HEK293 (cell line): ENCODE results near the gene CXorf58.

Experiments used
- GFI1B ChIP-seq: fragments of 450-650 bp; formaldehyde crosslinking; IDR thresholded peaks from 2 replicates; pipeline ENCODE4 v1.5.1; 2016; ENCODE audit warnings: missing biosample characterization, missing genetic modification characterization
- GLIS1 ChIP-seq: fragments of 450-650 bp; formaldehyde crosslinking; IDR thresholded peaks from 2 replicates; pipeline ENCODE4 v1.5.1; 2016; ENCODE audit warnings: missing biosample characterization, missing genetic modification characterization
- GLIS2 ChIP-seq: fragments of 450-650 bp; formaldehyde crosslinking; IDR thresholded peaks from 2 replicates; pipeline ENCODE4 v1.5.1; 2016; ENCODE audit warnings: missing biosample characterization, missing genetic modification characterization
- HOXA7 ChIP-seq: sonication (generic); formaldehyde crosslinking; IDR thresholded peaks from 2 replicates; pipeline ENCODE4 v1.8.1; 2022; ENCODE audit warnings: missing genetic modification reagents, borderline replicate concordance
- MEIS1 ChIP-seq: sonication (generic); formaldehyde crosslinking; IDR thresholded peaks from 2 replicates; pipeline ENCODE4 v1.8.1; 2022; ENCODE audit warnings: missing genetic modification reagents, mild to moderate bottlenecking, borderline replicate concordance
- OSR2 ChIP-seq: fragments of 450-650 bp; formaldehyde crosslinking; IDR thresholded peaks from 2 replicates; pipeline ENCODE4 v1.5.1; 2016; ENCODE audit warnings: missing biosample characterization, missing genetic modification characterization
- PRDM1 ChIP-seq: fragments of 450-650 bp; formaldehyde crosslinking; IDR thresholded peaks from 2 replicates; pipeline ENCODE4; 2016; ENCODE audit warnings: missing biosample characterization, missing genetic modification characterization
- RBAK ChIP-seq: fragments of 450-650 bp; formaldehyde crosslinking; IDR thresholded peaks from 2 replicates; pipeline ENCODE4 v1.5.1; 2016; ENCODE audit warnings: missing biosample characterization, missing genetic modification characterization
- SETDB1 ChIP-seq: IDR thresholded peaks from one replicate; pipeline ENCODE4 v1.6.1; 2017; ENCODE audit warnings: mild to moderate bottlenecking, low read length, moderate library complexity, mixed read lengths; ENCODE audit not compliant: insufficient read length
- SP2 ChIP-seq: fragments of 450-650 bp; formaldehyde crosslinking; IDR thresholded peaks from 2 replicates; pipeline ENCODE4 v1.5.1; 2016; ENCODE audit warnings: missing biosample characterization, missing genetic modification characterization
- TCF7L2 ChIP-seq: IDR thresholded peaks from 2 replicates; pipeline ENCODE4 v1.6.1; 2011; ENCODE audit warnings: low read depth, mild to moderate bottlenecking, inconsistent platforms, low read length, moderate library complexity, borderline replicate concordance
- WT1 ChIP-seq: fragments of 450-650 bp; formaldehyde crosslinking; IDR thresholded peaks from 2 replicates; pipeline ENCODE4 v1.5.1; 2016; ENCODE audit warnings: missing biosample characterization, missing genetic modification characterization
- ZNF214 ChIP-seq: fragments of 450-650 bp; formaldehyde crosslinking; IDR thresholded peaks from 2 replicates; pipeline ENCODE4 v1.5.1; 2017; ENCODE audit warnings: missing biosample characterization, mild to moderate bottlenecking, missing genetic modification characterization, borderline replicate concordance
- ZNF24 ChIP-seq: fragments of 450-650 bp; formaldehyde crosslinking; IDR thresholded peaks from 2 replicates; pipeline ENCODE4 v1.5.1; 2016; ENCODE audit warnings: missing biosample characterization, missing genetic modification characterization
- ZNF394 ChIP-seq: fragments of 450-650 bp; formaldehyde crosslinking; IDR thresholded peaks from 2 replicates; pipeline ENCODE4 v1.5.1; 2016; ENCODE audit warnings: missing biosample characterization, missing genetic modification characterization, mild to moderate bottlenecking, moderate library complexity, borderline replicate concordance
- ZNF473 ChIP-seq: fragments of 450-650 bp; formaldehyde crosslinking; IDR thresholded peaks from 2 replicates; pipeline ENCODE4 v1.5.1; 2017; ENCODE audit warnings: missing biosample characterization, missing genetic modification characterization
- ZNF521 ChIP-seq: fragments of 450-650 bp; formaldehyde crosslinking; IDR thresholded peaks from 2 replicates; pipeline ENCODE4 v1.5.1; 2017; ENCODE audit warnings: missing biosample characterization, mild to moderate bottlenecking, missing genetic modification characterization
- ZNF548 ChIP-seq: fragments of 450-650 bp; formaldehyde crosslinking; IDR thresholded peaks from 2 replicates; pipeline ENCODE4 v1.5.1; 2016; ENCODE audit warnings: missing biosample characterization, missing genetic modification characterization
- ZNF600 ChIP-seq: fragments of 450-650 bp; formaldehyde crosslinking; IDR thresholded peaks from 2 replicates; pipeline ENCODE4 v1.5.1; 2016; ENCODE audit warnings: missing biosample characterization, missing genetic modification characterization
- ZNF610 ChIP-seq: fragments of 450-650 bp; formaldehyde crosslinking; IDR thresholded peaks from 2 replicates; pipeline ENCODE4 v1.5.1; 2016; ENCODE audit warnings: missing biosample characterization, missing genetic modification characterization, borderline replicate concordance
- ZNF629 ChIP-seq: fragments of 450-650 bp; formaldehyde crosslinking; IDR thresholded peaks from 2 replicates; pipeline ENCODE4 v1.5.1; 2017; ENCODE audit warnings: missing biosample characterization, missing genetic modification characterization
- ZNF670 ChIP-seq: fragments of 450-650 bp; formaldehyde crosslinking; IDR thresholded peaks from 2 replicates; pipeline ENCODE4 v1.5.1; 2016; ENCODE audit warnings: missing biosample characterization, missing genetic modification characterization, low read depth
- ZNF785 ChIP-seq: fragments of 450-650 bp; formaldehyde crosslinking; IDR thresholded peaks from 2 replicates; pipeline ENCODE4 v1.5.1; 2016; ENCODE audit warnings: missing biosample characterization, missing genetic modification characterization
- ZNF830 ChIP-seq: fragments of 450-650 bp; IDR thresholded peaks from 2 replicates; pipeline ENCODE4 v1.5.0; 2018; ENCODE audit warnings: missing biosample characterization, missing genetic modification characterization, low read depth, mild to moderate bottlenecking, moderate library complexity
- ZSCAN23 ChIP-seq: fragments of 450-650 bp; formaldehyde crosslinking; IDR thresholded peaks from 2 replicates; pipeline ENCODE4 v1.5.1; 2016; ENCODE audit warnings: missing biosample characterization, missing genetic modification characterization
- TF ChIP-seq, protein P1 (sequence below): fragments of 450-650 bp; formaldehyde crosslinking; IDR thresholded peaks from 2 replicates; pipeline ENCODE4 v1.5.1; 2016; ENCODE audit warnings: missing biosample characterization, missing genetic modification characterization
- TF ChIP-seq, protein P2 (sequence below): fragments of 450-650 bp; formaldehyde crosslinking; IDR thresholded peaks from 2 replicates; pipeline ENCODE4 v1.5.1; 2016; ENCODE audit warnings: missing biosample characterization, missing genetic modification characterization
- TF ChIP-seq, protein P3 (sequence below): fragments of 450-650 bp; formaldehyde crosslinking; IDR thresholded peaks from 2 replicates; pipeline ENCODE4 v1.5.1; 2016; ENCODE audit warnings: missing biosample characterization, missing genetic modification characterization

The CXorf58 gene

DNA sequence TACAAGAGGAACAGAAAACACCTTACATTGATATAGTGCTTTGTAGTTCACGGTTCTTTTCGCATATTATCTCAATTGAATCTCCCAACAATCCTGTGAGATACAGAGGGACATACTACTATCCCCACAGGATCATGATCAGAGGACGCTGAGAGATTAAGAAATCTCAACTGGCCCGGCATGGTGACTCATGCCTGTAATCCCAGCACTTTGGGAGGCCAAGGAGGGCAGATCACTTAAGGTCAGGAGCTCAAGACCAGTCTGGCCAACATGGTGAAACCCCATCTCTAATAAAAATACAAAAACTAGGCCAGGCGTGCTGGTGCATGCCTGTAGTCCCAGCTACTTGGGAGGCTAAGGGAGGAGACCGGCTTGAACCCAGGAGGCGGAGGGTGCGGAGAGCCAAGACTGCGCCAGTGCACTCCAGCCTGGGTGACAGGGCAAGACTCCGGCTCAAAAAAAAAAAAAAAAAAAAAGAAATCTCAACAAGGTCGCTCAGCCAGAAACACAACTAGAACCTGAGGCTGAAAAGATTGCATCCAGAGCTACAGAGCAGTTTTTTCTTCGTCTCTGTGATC lies 7.5 kb upstream of the CXorf58 start (continued):
- peak; percentile 29; the same call in 1 of the 2 replicates for TF ChIP-seq ZNF394 (tag by site-specific recombination)
- no peak for TF ChIP-seq PRDM1
- TF ChIP-seq GLIS1, result peak; percentile 71
- no peak for TF ChIP-seq ZNF670 (tag by site-specific recombination)
- TF ChIP-seq TCF7L2, result peak; percentile 64; the same call in 1 of the 2 replicates
- no peak for TF ChIP-seq RBAK (tag by site-specific recombination)
- no peak for TF ChIP-seq ZNF610 (tag by site-specific recombination)
- TF ChIP-seq, protein P1, sequence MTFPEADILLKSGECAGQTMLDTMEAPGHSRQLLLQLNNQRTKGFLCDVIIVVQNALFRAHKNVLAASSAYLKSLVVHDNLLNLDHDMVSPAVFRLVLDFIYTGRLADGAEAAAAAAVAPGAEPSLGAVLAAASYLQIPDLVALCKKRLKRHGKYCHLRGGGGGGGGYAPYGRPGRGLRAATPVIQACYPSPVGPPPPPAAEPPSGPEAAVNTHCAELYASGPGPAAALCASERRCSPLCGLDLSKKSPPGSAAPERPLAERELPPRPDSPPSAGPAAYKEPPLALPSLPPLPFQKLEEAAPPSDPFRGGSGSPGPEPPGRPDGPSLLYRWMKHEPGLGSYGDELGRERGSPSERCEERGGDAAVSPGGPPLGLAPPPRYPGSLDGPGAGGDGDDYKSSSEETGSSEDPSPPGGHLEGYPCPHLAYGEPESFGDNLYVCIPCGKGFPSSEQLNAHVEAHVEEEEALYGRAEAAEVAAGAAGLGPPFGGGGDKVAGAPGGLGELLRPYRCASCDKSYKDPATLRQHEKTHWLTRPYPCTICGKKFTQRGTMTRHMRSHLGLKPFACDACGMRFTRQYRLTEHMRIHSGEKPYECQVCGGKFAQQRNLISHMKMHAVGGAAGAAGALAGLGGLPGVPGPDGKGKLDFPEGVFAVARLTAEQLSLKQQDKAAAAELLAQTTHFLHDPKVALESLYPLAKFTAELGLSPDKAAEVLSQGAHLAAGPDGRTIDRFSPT (tag by site-specific recombination), result peak; percentile 83
- no peak for TF ChIP-seq ZNF785 (tag by site-specific recombination)
- TF ChIP-seq, protein P2, sequence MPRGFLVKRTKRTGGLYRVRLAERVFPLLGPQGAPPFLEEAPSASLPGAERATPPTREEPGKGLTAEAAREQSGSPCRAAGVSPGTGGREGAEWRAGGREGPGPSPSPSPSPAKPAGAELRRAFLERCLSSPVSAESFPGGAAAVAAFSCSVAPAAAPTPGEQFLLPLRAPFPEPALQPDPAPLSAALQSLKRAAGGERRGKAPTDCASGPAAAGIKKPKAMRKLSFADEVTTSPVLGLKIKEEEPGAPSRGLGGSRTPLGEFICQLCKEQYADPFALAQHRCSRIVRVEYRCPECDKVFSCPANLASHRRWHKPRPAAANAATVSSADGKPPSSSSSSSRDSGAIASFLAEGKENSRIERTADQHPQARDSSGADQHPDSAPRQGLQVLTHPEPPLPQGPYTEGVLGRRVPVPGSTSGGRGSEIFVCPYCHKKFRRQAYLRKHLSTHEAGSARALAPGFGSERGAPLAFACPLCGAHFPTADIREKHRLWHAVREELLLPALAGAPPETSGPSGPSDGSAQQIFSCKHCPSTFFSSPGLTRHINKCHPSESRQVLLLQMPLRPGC, result peak; percentile 18; the same call in 1 of the 2 replicates
- peak; percentile 46 for TF ChIP-seq SETDB1
- no peak for TF ChIP-seq SP2 (tag by site-specific recombination)
- TF ChIP-seq ZSCAN23, result no peak
- TF ChIP-seq ZNF629 (tag by site-specific recombination), result peak; percentile 51
- 0 out of 2 replicates have a peak, but pooled peaks have one; percentile 60 for TF ChIP-seq GFI1B (tag by site-specific recombination)
- TF ChIP-seq ZNF548, result no peak
- TF ChIP-seq OSR2 (tag by site-specific recombination), result no peak
- TF ChIP-seq ZNF24 (tag by site-specific recombination), result no peak
- TF ChIP-seq HOXA7, result no peak
- TF ChIP-seq WT1 (tag by site-specific recombination), result peak; percentile 50; the same call in 1 of the 2 replicates
- TF ChIP-seq ZNF214 (tag by site-specific recombination), result no peak
- TF ChIP-seq ZNF830 (tag by site-specific recombination), result no peak
- no peak for TF ChIP-seq ZNF473 (tag by site-specific recombination)
- TF ChIP-seq, protein P3, sequence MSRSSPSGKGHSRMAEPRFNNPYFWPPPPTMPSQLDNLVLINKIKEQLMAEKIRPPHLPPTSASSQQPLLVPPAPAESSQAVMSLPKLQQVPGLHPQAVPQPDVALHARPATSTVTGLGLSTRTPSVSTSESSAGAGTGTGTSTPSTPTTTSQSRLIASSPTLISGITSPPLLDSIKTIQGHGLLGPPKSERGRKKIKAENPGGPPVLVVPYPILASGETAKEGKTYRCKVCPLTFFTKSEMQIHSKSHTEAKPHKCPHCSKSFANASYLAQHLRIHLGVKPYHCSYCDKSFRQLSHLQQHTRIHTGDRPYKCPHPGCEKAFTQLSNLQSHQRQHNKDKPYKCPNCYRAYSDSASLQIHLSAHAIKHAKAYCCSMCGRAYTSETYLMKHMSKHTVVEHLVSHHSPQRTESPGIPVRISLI (tag by site-specific recombination), result 0 out of 2 replicates have a peak, but pooled peaks have one; percentile 47
- no peak for TF ChIP-seq MEIS1 (CRISPR knock-in tag)
- no peak for TF ChIP-seq ZNF521
- peak; percentile 41; the same call in 1 of the 2 replicates for TF ChIP-seq GLIS2
- TF ChIP-seq ZNF600 (tag by site-specific recombination), result peak; percentile 66; the same call in 1 of the 2 replicates
